ENCODE measurements around the gene HRH3. TPM values are rescaled to one million over a fixed set of nuclear protein-coding genes. Genes with fewer than 3 reads are reported as not detected.

Gene HRH3
- total RNA-seq, 2 experiments from 2014 or later: not detected

DNA sequence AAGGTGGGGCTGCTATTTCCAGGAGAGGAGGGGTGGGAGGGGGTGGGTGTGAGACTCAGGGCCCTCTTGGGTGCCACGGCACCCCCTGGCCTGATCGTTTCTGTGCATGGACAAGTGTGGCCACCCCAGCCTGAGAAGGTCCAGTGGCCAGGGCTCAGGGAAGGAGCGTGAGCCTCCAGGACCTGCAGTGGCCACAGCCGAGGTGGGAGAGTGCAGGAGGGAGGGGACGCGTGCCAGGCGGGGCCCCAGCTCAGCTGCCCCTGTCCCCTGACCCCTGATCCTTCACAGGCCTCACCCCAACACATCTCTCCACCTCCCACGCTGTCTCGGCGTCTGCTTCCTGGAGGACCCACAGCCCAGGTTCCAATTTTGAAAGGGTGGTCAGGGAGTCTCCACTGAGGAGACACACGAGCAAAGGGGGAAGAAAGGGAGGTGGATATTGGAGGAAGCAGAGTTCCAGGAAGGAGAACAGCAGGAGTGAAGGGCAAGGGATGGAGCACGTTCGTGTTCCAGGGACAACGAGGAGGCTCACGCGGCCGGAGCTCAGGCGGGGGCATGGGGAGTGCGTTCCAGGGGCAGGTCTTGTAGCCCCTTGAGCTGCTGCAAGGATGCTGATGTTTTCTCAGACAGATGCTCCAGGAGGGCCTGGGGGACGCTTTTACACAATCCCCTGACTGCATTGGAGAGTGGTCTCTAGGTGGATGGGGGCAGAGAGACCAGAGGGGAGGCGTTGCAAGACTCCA, 4.2 kb upstream of the HRH3 start:
- CTCF ChIA-PET: no interaction called here
- H3K4me1 Mint-ChIP-seq: peaks cover 1% of the 10 kb centered on the region
- H3K36me3 Mint-ChIP-seq (ENCODE audit: low read depth): no peaks in the 10 kb centered on the region
- no peaks in the 10 kb centered on the region for H3K9me3 Mint-ChIP-seq
- no peak for DNase-seq
- peaks cover 15% of the 10 kb centered on the region for H3K27me3 Mint-ChIP-seq
- H3K27ac Mint-ChIP-seq: no peak overlapping the region
- POLR2A ChIA-PET: no interaction called here
- H3K4me3 Mint-ChIP-seq: no peak overlapping the region

DNA sequence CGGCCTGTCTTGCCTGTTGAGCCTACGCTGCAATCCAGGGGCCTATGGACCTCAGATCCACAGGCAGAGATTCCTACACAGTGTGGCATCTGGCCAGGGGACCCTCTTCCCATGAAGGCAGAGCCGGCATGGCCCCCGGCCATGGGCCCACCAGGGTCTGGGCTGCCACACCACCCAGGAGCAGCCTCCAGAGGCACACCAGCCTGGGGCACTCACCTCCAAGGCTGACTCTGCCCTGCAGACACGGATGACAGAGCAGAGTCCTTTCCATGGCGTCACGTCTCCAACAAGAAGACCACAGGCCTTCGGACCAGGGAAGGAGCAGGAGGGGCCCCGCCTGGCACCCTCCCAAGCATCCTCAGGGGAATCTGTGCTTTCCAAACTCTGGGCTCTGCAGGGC, 3.5 kb upstream of the HRH3 start:
- Mint-ChIP-seq H3K27me3 (peaks cover 22% of the 10 kb centered on the region), H3K9me3 (no peaks in the 10 kb centered on the region), H3K27ac (no peak overlapping the region), H3K4me3 (no peak overlapping the region), H3K36me3 (ENCODE audit: low read depth) (no peaks in the 10 kb centered on the region), H3K4me1 (peaks cover 1% of the 10 kb centered on the region)
- POLR2A ChIA-PET: no interaction called here
- no peak for DNase-seq
- CTCF ChIA-PET: no interaction called here

DNA sequence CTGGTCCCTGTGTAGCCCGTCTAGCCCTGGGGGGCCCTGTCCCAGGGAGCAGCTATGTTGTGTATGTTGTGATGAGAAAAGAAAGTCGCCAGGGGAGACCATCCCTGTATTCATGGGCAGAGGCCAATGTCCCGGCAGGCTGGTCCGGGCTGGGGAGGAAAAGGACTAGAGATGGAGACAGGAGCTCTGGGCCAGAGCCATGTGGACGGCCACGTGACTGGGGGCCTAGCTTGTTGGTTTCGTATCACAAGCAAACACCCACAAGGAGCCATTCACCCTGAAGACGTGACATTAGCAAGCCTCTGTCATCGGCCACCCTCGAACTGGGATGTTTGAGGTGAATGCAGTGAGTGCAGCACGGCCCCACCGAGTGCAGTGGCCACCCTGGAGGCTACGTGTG, 2.9 kb upstream of the HRH3 start:
- POLR2A ChIA-PET: no interaction called here
- peaks cover 1% of the 10 kb centered on the region for H3K4me1 Mint-ChIP-seq
- H3K27me3 Mint-ChIP-seq: peaks cover 26% of the 10 kb centered on the region
- no peaks in the 10 kb centered on the region for H3K9me3 Mint-ChIP-seq
- DNase-seq: no peak
- no peak overlapping the region for H3K4me3 Mint-ChIP-seq
- H3K36me3 Mint-ChIP-seq (ENCODE audit: low read depth): no peaks in the 10 kb centered on the region
- H3K27ac Mint-ChIP-seq: no peak overlapping the region
- CTCF ChIA-PET: no interaction called here

DNA sequence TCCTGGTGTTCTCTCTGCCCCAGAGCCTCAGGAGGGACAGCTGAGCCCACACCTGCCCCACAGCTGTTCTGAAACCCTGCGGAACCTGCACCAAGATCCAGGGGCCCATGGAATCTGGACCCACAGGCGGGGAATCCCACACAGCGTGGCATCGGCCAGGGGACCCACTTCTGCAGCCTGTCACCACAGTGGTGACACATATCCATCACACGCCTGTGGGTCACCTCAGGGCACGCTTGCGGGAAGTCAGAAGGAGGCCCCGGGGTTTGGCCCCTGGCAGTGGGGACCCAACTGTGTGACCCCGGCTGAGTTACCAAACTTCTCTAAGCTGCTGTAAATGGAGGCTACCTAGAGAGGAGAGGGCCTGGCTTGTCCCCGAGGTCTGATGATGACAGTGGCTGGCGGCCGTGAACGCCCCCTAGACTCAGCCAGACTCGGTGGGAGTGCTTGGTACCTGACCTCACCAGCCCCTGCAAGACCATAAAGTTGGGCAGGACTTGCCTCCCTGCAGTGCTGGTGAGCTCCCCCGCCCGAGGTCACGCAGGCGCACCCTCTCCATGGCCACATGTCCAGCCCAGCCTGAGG, 2.3 kb upstream of the HRH3 start:
- H3K4me1 Mint-ChIP-seq: peaks cover 1% of the 10 kb centered on the region
- no peak overlapping the region for H3K4me3 Mint-ChIP-seq
- H3K9me3 Mint-ChIP-seq: no peaks in the 10 kb centered on the region
- H3K36me3 Mint-ChIP-seq (ENCODE audit: low read depth): no peaks in the 10 kb centered on the region
- H3K27me3 Mint-ChIP-seq: peaks cover 26% of the 10 kb centered on the region
- POLR2A ChIA-PET: no interaction called here
- DNase-seq: no peak
- H3K27ac Mint-ChIP-seq: no peak overlapping the region
- CTCF ChIA-PET: no interaction called here

DNA sequence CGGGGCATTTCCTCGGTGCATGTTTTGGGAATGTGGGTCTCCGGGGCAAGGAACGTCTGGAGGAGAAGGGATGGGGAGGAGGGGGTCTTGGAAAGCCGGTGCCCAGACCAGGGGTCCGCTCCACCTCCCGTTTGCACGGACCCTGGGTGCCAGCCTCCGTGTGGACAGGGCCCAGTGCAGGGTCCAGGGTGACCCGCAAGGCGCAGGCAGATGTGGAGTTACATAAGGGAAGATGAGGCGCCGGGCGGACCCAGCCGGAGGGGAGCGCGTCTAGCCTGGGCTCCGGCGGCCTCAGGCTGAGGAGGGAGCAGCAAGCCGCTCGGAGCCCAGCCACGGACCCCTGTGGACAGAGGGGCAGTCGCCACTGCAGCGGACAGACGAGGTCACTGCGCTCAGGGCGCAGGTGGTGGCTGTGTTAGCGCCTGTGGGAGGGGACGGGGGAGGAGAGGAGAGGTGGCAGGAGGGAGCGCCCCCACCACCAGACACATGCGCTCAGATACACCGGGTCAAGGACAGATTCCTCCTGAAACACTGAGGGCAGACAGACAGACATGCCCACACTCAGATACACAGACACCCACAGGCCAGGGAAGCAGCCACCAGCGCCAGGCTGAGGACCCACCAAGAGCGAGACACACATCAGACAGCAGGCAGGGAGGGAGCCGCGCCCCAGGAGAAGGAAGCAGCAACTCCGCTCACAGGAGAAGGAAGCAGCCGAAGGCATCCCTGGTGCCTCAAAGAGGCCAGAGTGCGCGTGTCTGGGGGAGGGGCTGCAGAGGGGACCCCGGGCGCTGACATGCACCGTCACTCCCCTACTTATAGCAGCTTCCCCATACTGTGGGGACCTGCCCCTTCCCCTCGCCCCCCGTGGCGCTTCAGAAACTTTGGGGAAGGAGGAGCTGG, 839 bp upstream of the HRH3 start:
- Mint-ChIP-seq H3K36me3 (ENCODE audit: low read depth) (no peaks in the 10 kb centered on the region), H3K9me3 (no peaks in the 10 kb centered on the region), H3K4me1 (peaks cover 1% of the 10 kb centered on the region), H3K4me3 (no peak overlapping the region), H3K27me3 (peaks cover 27% of the 10 kb centered on the region), H3K27ac (no peak overlapping the region)
- CTCF ChIA-PET: no interaction called here
- no peak for DNase-seq
- POLR2A ChIA-PET: no interaction called here

DNA sequence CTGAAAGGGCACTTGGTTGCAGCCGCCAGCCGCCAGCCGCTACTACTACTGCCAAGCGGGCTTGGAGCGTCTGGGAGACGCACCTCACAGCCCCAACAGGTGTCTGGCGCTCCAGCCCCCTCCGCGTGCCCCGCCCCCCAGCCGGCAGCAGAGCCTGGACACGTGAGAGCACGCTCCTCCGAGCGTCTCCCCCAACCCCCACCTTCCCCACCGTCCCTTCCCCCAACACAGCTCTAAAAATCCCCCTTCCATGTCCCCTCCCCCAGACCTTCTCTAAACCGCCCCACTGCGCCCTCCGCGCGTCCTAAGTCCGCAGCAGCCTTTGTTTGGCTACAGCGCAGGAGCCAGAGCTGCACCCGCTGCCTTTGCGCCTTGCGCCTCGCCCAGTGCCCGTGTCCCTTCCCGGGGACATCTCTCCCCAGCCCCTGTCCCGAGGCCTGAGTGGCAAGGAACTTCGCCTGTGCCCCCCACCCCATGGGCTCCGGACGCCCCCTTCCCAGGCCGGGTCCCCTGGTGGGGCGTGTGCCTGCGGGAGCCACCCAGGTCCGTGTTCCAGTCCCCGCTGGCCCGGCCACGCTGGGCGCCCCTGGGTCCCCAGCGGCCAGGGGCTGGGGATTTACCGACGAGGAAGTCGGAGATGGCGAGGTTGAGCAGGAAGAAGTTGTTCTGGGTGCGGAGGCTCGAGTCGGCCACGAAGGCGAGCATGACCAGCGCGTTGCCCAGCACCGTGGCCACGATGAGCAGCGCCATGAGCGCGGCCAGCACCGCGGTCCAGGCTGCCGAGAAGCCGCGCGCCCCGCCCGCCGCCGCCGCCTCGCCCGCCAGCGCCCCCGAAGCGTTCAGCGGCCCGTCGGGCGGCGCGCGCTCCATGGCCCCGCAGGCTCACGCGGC, 732 bp downstream of the HRH3 start:
- H3K4me1 Mint-ChIP-seq: peaks cover 1% of the 10 kb centered on the region
- H3K4me3 Mint-ChIP-seq: no peak overlapping the region
- no peaks in the 10 kb centered on the region for H3K36me3 Mint-ChIP-seq (ENCODE audit: low read depth)
- H3K27me3 Mint-ChIP-seq: peaks cover 28% of the 10 kb centered on the region
- CTCF ChIA-PET: no interaction called here
- POLR2A ChIA-PET: no interaction called here
- DNase-seq: no peak
- no peak overlapping the region for H3K27ac Mint-ChIP-seq
- H3K9me3 Mint-ChIP-seq: no peaks in the 10 kb centered on the region

DNA sequence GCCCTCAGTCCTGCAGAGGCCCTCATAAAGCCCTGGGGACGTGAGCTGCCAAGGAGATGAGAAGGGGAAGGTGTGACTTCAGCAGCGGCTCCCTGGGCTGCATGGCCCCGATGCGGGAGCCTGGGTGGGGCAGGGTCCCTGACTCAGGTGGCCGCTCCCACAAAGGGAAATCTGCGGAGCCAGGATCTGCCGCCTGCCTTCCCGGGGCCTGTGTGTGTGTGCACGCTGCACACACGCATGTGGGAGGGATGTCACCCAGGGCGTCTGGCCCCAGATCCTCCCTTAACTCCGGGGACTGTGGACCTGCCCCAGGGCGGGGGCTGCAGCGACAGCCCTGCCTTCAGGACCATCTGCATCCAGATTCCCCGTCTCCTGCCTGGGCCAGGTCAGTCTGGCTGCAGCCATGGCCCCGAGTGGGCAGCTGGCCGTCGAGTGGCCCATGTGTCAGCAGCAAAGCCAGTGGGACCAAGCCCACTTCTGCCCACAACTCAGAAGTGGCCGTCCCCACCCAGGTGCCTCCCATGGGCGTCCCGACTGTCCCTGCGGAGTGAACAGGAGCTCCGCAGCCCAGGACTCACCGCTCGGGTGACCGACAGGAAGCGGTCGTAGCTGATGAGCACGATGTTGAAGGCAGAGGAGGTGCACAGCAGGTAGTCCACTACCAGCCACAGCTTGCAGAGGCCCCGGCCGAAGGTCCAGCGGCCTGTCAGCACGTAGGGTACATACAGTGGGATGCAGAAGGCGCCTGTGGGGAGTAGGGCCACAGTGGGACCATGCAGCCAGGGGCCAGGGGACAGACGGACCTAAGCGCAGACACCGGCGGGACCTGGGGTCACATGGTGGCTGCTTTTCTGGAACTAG, 1.9 kb downstream of the HRH3 start:
- no peak overlapping the region for H3K4me3 Mint-ChIP-seq
- H3K9me3 Mint-ChIP-seq: no peaks in the 10 kb centered on the region
- CTCF ChIA-PET: no interaction called here

DNA sequence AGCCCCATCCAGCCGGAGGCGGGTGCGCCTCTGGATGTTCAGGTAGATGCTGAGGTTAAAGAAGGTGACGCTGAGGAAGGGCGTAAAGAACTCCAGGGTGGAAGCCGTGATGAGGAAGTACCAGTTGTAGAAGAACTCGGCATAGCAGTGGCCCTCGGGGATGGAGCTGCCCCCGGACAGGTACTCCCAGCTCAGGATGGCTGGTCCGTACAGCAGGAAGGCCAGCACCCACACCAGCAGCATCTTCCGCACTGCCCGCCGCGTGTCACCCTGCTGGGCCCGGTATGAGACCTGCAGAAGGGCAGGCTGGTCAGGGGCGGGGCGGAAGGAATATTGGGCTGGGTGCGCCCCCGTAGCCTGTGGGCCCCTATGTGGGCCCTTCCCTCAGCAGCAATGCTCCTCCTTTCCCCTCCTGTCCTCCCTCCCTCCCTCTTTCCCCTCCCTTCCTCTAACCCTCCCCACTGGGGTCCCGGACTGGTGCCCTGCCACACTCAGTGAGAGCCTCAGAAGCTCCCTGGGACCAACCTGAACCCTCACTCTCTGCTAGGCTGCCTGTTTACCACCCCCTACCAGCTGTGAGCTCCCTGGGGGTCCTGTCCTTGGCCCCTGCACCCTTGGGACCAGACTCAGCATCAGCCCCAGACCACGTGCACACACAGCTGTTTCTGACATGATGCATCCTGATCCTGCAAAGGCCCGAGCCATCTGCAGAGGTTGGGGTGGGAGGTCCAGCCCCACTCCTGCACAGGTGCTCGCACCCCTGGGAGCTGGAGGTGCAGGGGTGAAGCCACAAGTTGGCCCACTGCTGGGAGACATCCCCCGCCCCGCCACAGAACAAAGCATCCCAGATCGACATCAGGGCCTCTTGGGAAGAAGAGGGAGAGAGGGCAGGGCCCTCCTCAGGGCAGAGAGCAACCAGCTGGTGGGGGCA, 3.2 kb downstream of the HRH3 start:
- no peak for DNase-seq
- peaks cover 1% of the 10 kb centered on the region for H3K4me1 Mint-ChIP-seq
- ChIA-PET CTCF (no interaction called here), POLR2A (no interaction called here)
- H3K27ac Mint-ChIP-seq: no peak overlapping the region
- H3K9me3 Mint-ChIP-seq: no peaks in the 10 kb centered on the region
- H3K4me3 Mint-ChIP-seq: no peak overlapping the region
- H3K36me3 Mint-ChIP-seq (ENCODE audit: low read depth): no peaks in the 10 kb centered on the region
- H3K27me3 Mint-ChIP-seq: peaks cover 26% of the 10 kb centered on the region

More for the DNA sequence above, 1.9 kb downstream of the HRH3 start:
- H3K27ac Mint-ChIP-seq: no peak overlapping the region
- no peaks in the 10 kb centered on the region for H3K36me3 Mint-ChIP-seq (ENCODE audit: low read depth)
- H3K27me3 Mint-ChIP-seq: peaks cover 28% of the 10 kb centered on the region
- H3K4me1 Mint-ChIP-seq: peaks cover 1% of the 10 kb centered on the region
- POLR2A ChIA-PET: no interaction called here
- DNase-seq: no peak

DNA sequence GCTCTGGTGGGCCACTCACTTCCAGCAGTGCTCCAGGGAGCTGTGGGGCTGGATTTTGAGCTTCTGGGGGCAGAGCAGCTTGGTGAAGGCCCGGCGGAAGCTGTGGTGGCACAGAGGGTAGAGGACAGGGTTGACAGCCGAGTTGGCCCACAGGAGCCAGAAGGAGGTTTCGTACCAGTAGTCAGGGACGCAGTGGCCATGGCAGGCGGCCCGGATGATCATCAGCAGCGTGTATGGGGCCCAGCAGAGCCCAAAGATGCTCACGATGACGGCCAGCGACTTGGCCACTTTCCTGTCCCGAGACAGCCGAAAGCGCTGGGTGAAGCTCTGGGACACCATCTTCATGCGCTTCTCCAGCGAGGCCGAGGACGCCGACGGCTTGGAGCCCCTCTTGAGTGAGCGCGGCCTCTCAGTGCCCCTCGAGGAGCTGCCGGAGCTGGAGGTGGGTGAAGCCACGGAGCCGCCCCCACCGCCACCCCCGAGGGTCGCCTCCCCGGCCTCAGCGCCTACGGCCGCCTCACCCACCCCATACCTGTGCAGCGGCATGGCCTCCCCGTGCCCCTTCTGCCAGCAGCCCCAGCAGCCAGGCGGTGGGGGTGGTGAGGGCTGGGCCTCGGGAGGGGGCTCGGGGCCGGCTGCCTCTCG, 4.0 kb downstream of the HRH3 start:
- POLR2A ChIA-PET: no interaction called here

DNA sequence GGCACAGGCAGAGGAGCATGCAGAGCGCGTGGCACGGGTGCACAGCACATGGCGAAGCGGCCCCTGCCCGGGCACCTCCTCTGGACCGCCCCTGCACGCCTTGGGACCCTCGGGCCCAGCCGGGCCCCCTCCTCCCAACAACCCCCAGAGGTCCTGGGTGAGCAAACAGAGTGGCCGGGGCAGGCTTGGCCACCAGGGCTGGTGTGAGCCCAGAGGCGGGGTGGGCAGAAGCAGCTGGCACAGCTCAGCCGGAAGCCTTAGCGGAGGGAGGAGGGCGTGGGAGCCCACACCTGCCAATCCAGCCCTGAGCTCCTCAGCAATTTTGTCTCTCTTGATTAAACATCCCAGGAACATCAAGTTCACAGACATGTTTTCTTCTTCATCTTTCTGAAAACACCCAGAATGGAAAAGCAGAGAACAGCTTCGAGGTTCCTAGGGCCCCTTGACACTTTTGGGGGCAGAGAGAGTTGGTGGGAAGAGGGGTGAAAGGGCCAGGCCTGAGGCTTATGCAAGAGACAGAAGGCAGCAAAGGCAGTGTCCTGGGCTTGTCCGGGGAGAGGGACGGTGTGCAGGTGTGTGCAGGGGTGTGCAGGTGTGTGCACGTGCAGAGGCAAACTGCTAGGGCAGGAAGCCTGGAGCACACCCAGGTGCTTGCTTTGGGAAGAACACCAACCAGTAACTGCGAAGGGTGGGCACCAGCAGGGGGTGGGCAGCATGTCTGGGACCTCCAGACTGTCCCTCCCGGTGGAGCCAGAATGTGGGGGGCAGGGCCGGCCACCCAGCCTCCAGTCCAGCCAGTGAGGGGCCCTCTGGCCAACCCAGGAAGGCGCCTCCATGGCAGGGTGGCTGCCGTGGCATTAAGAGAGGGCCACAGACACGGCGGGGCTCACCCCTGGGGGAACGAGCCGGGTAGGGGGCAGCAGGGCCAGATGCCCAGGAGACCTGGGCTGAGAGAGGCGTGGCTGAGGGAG, 4.8 kb downstream of the HRH3 start:
- ChIA-PET POLR2A (no interaction called here), CTCF (no interaction called here)
- Mint-ChIP-seq H3K27me3 (peaks cover 16% of the 10 kb centered on the region), H3K27ac (no peak overlapping the region), H3K9me3 (no peaks in the 10 kb centered on the region), H3K4me1 (no peaks in the 10 kb centered on the region), H3K36me3 (ENCODE audit: low read depth) (no peaks in the 10 kb centered on the region), H3K4me3 (no peak overlapping the region)
- no peak for DNase-seq

More for the DNA sequence above, 4.0 kb downstream of the HRH3 start:
- no peak for DNase-seq
- Mint-ChIP-seq H3K4me3 (no peak overlapping the region), H3K36me3 (ENCODE audit: low read depth) (no peaks in the 10 kb centered on the region), H3K27ac (no peak overlapping the region), H3K27me3 (peaks cover 22% of the 10 kb centered on the region), H3K4me1 (peaks cover 1% of the 10 kb centered on the region), H3K9me3 (no peaks in the 10 kb centered on the region)
- CTCF ChIA-PET: no interaction called here
